Skeletal muscle cell (primary cell): Measurements from ENCODE around the gene DLG5.
"Not testable (repeated sequence)": the region's sequence is repeated elsewhere in the genome, so short reads cannot be mapped to it uniquely, and the experiment has no call there.

ENCODE experiments used
- DNase-seq: peaks from one replicate; pipeline ENCODE4 v3.0.0-alpha.2; 2010; ENCODE audit warnings: low read depth
- H3K4me3 ChIP-seq: 2 replicates; pipeline ENCODE4 v1.5.1; 2011; ENCODE audit warnings: low read depth, mild to moderate bottlenecking, control low read depth, low read length, moderate library complexity

DLG5 gene

GRCh38 chr10:77758406-77758805 is 168.1 kb downstream of the DLG5 start:
- not testable (repeated sequence) for DNase-seq, H3K4me3 ChIP-seq

DNA sequence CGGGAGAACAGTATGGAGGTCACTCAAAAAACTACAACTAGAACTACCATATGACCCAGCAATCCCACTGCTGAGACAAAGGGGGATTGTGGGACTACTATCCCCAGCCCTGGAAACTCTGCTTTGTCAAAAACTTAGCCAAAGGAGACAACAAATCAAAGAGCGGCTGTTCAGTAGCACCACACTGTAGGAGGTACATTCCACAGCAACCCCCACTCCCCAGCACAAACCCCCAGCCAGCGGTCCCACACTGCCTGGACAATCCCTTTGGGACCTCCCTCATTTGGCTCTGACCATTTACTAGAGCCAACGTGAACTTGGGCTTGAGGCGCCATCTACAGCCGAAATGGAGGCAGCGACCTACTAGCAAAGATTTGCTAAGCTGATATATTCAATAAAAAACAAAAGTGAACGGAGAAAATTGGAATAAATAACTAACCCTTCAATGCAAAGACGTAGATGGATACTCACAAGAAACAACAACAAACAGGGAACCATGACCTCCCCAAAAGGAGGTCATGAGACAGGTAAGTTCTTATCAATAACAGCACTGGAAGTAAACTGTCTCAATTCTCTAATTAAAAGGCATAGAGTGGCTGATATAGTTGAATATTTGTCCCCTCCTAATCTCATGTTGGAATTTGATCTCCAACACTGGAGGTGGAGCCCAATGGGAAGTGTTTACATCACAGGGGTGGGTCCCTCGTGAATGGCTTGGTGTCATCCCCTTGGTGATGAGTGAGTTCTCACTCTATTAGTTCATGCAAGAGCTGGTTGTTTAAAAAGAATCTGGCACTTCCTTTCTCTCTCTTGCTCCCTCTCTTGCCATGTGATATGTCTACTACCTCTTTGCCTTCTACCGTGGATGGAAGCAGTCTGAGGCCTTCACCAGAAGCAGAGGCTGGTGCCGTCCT is 170.0 kb downstream of the DLG5 start:
- peak; percentile 65 for DNase-seq
- H3K4me3 ChIP-seq = no peak overlapping the region

- no peak overlapping the region for H3K4me3 ChIP-seq
- DNase-seq = peak; percentile 41
Observed at GRCh38 chr10:77746047-77746707, 180.4 kb downstream of the DLG5 start.

DNA sequence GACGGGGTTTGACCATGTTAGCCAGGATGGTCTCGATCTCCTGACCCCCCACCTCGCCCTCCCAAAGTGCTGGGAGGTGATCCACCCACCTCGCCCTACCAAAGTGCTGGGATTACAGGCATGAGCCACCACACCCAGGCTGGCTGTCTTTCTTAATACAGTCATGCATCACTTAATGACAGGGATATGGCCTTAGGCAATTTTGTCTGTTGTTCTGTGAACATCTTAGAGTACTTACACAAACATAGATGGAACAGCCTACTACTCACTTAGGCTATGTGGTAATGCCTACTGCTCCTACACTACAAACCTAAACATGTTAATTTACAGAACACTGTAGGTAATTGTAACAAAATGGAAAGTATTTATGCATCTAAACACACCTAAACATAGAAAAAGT is 182.3 kb downstream of the DLG5 start:
- no peak overlapping the region for H3K4me3 ChIP-seq
- no peak for DNase-seq

GRCh38 chr10:77742172-77742571 is 184.4 kb downstream of the DLG5 start:
- no peak for DNase-seq
- H3K4me3 ChIP-seq = no peak overlapping the region

- DNase-seq = peak; percentile 22
- H3K4me3 ChIP-seq = no peak overlapping the region
Observed at GRCh38 chr10:77741746-77742145, 184.8 kb downstream of the DLG5 start.
